Lung (tissue), 12 donors: ENCODE measurements around the gene CFAP20. TPM values are rescaled to one million over a fixed set of nuclear protein-coding genes. Genes with fewer than 3 reads are reported as not detected.

Experiments
- ATAC-seq: fragments of 200-7000 bp; cut with Tn5 transposase; one replicate; pipeline ENCODE4 v1.9.1; 2020; ENCODE audit warnings: moderate number of reproducible peaks; ENCODE audit not compliant: insufficient read depth, low FRiP score
- DNase-seq, 3 donors: peaks; one replicate each; pipeline ENCODE4 v3.0.0-alpha.2; 2013 to 2017
- H3K27ac ChIP-seq, 2 donors: one replicate each; pipeline ENCODE4 v1.5.1; 2013; ENCODE audit warnings: mild to moderate bottlenecking in 2 of 2, moderate library complexity in 2 of 2, control low read depth in 1 of 2, inconsistent platforms in 1 of 2, low read depth in 1 of 2, low read length in 1 of 2
- H3K27me3 ChIP-seq, 3 donors: one replicate each; pipeline ENCODE4 v1.5.1; 2013; ENCODE audit warnings: low read length in 2 of 3; ENCODE audit not compliant: control insufficient read depth in 3 of 3, insufficient read depth in 3 of 3
- H3K36me3 ChIP-seq, 4 donors: one replicate each; pipeline ENCODE4 v1.5.1; 2013; ENCODE audit warnings: low read length in 4 of 4, mild to moderate bottlenecking in 1 of 4, moderate library complexity in 1 of 4; ENCODE audit not compliant: control insufficient read depth in 4 of 4, insufficient read depth in 4 of 4
- H3K4me1 ChIP-seq, 5 donors: one replicate each; pipeline ENCODE4 v1.5.1; 2013; ENCODE audit warnings: low read length in 5 of 5, mild to moderate bottlenecking in 2 of 5, moderate library complexity in 1 of 5; ENCODE audit not compliant: control insufficient read depth in 5 of 5, insufficient read depth in 5 of 5
- H3K4me3 ChIP-seq: one replicate; pipeline ENCODE4 v1.5.1; 2013; ENCODE audit warnings: mild to moderate bottlenecking, control low read depth, moderate library complexity
- H3K9ac ChIP-seq, 2 donors: one replicate each; pipeline ENCODE4 v1.5.1; 2013; ENCODE audit warnings: low read length in 2 of 2, control low read depth in 1 of 2; ENCODE audit not compliant: insufficient read depth in 1 of 2
- H3K9me3 ChIP-seq, 4 donors: one replicate each; pipeline ENCODE4 v1.5.1; 2013; ENCODE audit warnings: low read length in 3 of 4, mild to moderate bottlenecking in 1 of 4, moderate library complexity in 1 of 4; ENCODE audit not compliant: control insufficient read depth in 4 of 4, insufficient read depth in 3 of 4
- WGBS, 2 donors: extraction: QIAGEN DNeasy Blood & Tissue Kit; methylation state at CpG; one replicate each; pipeline ENCODE4 v1.1.7; 2013; 5-methylcytosine and 5-hydroxymethylcytosine counted together
- polyA plus RNA-seq, 2 donors: library from polyadenylated mRNA; stranded (reverse); fragments of 200-250 nt; gene quantifications; one replicate each; pipeline ENCODE4 v1.2.1, GENCODE V29; 2013
- total RNA-seq, 2 donors: library from RNA; depleted of rRNA in 1 of 2; stranded (reverse); fragments of >200 nt in 1 of 2; gene quantifications; one replicate each; pipeline ENCODE4 v1.2.1, GENCODE V29; 2014 to 2021
- TF ChIP-seq, protein P1 (sequence below): IDR thresholded peaks from 2 replicates; pipeline ENCODE4 v1.5.1; 2012; ENCODE audit warnings: mild to moderate bottlenecking; ENCODE audit errors: control extremely low read depth, extremely low read depth
- donor health status: control.
- donor health status: control.
- donor health status: Bipolar disorder and iron deficiency.
- donor health status: healthy.
- donor health status: DM: yes; HTN: yes; CAD: no.

The CFAP20 gene
- total and polyA plus RNA-seq, 4 donors, result 20.6 to 86.3 (median 34.7) TPM

DNA sequence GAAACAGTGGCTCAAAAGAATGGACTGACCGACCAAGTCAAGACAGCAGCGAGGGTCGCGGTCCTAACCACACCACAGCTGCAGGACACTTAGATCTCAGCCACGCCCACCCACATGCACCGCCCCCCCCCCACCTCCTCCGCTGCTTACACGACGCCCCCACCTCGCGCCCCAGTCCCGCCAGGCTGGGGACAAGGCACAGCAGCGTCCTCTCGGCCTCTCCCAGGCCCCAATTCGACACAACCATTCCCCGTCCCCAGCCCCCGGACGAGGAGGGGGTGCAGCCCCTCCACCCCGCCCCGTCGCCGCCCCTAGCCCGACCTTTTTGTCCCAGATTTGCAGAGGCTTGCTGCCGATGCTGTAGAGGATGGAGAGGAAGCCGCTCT, 477 bp downstream of the CFAP20 start:
- Histone ChIP-seq H3K9ac (peak overlapping the region; percentile 85), H3K4me1 (peaks cover 5 to 39% (median 23%) of the 10 kb centered on the region in 5 donors), H3K27ac (peak overlapping the region; percentile 65 to 94), H3K27me3 (no peaks in the 10 kb centered on the region), H3K4me3 (peak overlapping the region; percentile 88), H3K36me3 (no peaks in the 10 kb centered on the region), H3K9me3 (no peaks in the 10 kb centered on the region)
- TF ChIP-seq, protein P1, sequence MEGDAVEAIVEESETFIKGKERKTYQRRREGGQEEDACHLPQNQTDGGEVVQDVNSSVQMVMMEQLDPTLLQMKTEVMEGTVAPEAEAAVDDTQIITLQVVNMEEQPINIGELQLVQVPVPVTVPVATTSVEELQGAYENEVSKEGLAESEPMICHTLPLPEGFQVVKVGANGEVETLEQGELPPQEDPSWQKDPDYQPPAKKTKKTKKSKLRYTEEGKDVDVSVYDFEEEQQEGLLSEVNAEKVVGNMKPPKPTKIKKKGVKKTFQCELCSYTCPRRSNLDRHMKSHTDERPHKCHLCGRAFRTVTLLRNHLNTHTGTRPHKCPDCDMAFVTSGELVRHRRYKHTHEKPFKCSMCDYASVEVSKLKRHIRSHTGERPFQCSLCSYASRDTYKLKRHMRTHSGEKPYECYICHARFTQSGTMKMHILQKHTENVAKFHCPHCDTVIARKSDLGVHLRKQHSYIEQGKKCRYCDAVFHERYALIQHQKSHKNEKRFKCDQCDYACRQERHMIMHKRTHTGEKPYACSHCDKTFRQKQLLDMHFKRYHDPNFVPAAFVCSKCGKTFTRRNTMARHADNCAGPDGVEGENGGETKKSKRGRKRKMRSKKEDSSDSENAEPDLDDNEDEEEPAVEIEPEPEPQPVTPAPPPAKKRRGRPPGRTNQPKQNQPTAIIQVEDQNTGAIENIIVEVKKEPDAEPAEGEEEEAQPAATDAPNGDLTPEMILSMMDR, result no peak
- ATAC-seq (no peak), DNase-seq (peak in 2 of 3 donors; percentile 51 to 69)
- 0 to 1% methylated on average over 24 to 25 of the region's 25 CpGs for WGBS, 2 donors

DNA sequence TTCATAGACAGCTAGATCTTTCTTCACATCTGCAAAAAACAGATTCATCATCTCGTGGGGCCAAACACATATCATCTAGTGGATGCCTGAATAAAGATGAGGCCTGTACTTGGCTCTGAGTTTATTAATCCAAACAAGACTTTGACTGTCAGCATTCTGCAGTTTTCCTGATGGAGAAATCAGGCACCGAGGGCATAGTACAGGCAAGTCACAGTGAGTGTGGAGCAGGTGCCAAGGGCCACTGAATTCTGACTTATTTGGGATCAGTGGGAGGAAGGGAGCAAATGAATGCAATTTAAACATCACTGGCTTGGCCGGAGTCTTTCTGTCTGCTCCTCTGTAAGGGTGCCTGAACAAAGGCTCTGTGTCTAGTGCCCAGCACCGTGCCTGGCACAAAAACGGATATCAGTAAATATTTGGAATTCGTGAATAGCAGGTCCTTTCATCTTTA, 975 bp downstream of the CFAP20 start:
- Histone ChIP-seq H3K9ac (peak overlapping the region in 1 of 2 donors; percentile 85), H3K36me3 (no peaks in the 10 kb centered on the region), H3K27ac (peak overlapping the region; percentile 17 to 79), H3K4me1 (peaks cover 5 to 40% (median 23%) of the 10 kb centered on the region in 5 donors), H3K4me3 (peak overlapping the region; percentile 88), H3K9me3 (no peaks in the 10 kb centered on the region), H3K27me3 (no peaks in the 10 kb centered on the region)
- ATAC-seq (no peak), DNase-seq (peak in 2 of 3 donors; percentile 24 to 41)
- TF ChIP-seq, protein P1, result no peak
- WGBS, 2 donors, result 5 to 8% methylated on average over 6 of the region's 6 CpGs

DNA sequence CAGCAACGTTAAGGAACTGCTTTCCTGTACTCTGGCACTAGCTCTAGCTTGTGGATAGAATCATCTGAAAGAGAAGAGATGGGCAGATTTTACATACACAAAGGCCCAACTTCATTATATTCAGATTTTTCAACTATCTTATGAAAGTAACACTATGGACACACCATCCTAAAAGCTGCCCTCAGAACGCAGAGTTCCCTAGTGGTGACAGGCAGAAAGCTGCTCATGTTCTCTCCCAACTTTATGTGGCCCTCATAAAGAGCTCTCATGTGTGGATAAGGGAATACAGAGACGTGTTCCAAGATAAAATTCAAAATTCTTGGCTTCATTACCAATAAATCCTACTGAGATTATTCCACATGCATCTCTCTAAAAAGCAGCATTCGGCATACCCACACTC, 1.5 kb downstream of the CFAP20 start:
- WGBS, 2 donors, result 22 to 36% methylated on average over 4 of the region's 4 CpGs
- peak overlapping the region; percentile 34 to 85 for H3K9ac ChIP-seq

More for the DNA sequence above, 1.5 kb downstream of the CFAP20 start:
- Histone ChIP-seq H3K27ac (peak overlapping the region; percentile 10 to 52), H3K9me3 (no peaks in the 10 kb centered on the region), H3K4me1 (peaks cover 5 to 40% (median 23%) of the 10 kb centered on the region in 5 donors), H3K4me3 (no peak overlapping the region), H3K36me3 (no peaks in the 10 kb centered on the region), H3K27me3 (no peaks in the 10 kb centered on the region)
- ATAC-seq, result no peak
- DNase-seq, result no peak
- TF ChIP-seq, protein P1, result no peak
